Thyroid gland (tissue), 4 donors: ENCODE data around the gene UBE4B. TPM values are rescaled to one million over a fixed set of nuclear protein-coding genes. Genes with fewer than 3 reads are reported as not detected.
"Not testable (repeated sequence)": the region's sequence is repeated elsewhere in the genome, so short reads cannot be mapped to it uniquely, and the experiment has no call there.

Experiments used
- DNase-seq, 2 donors: peaks; one replicate each; pipeline ENCODE4 v3.0.0-alpha.2; 2019
- H3K27ac ChIP-seq, 3 donors: fragments of 200-600 bp; sonication (generic); 1 replicate in 2 of 3; 2 replicates in 1 of 3; pipeline ENCODE4 v1.5.1; 2016 to 2019; ENCODE audit warnings: mild to moderate bottlenecking in 1 of 3, moderate library complexity in 1 of 3
- H3K27me3 ChIP-seq: fragments of 200-600 bp; sonication (generic); one replicate; pipeline ENCODE4 v1.5.1; 2019
- H3K36me3 ChIP-seq, 2 donors: fragments of 200-600 bp; sonication (generic); one replicate each; pipeline ENCODE4 v1.5.1; 2016 to 2019
- H3K4me1 ChIP-seq, 2 donors: fragments of 200-600 bp; sonication (generic); one replicate each; pipeline ENCODE4 v1.5.1; 2017 to 2019
- H3K4me3 ChIP-seq, 3 donors: fragments of 200-600 bp; sonication (generic); replicated peaks in 1 of 3; 1 replicate in 2 of 3; 2 replicates in 1 of 3; pipeline ENCODE4 v1.5.1; 2016; ENCODE audit warnings: mild to moderate bottlenecking in 1 of 3
- H3K9me3 ChIP-seq: fragments of 200-600 bp; sonication (generic); one replicate; pipeline ENCODE4 v1.5.1; 2017
- CTCF ChIP-seq, 6 experiments: fragments of 200-600 bp in 3 of 6; fragments of 450-650 bp in 3 of 6; sonication (generic) in 3 of 6; IDR thresholded peaks; one replicate each; pipeline ENCODE4 v1.5.1; 2016 to 2019; ENCODE audit warnings: antibody characterized with exemption in 6 of 6, mild to moderate bottlenecking in 2 of 6, inconsistent platforms in 1 of 6, moderate library complexity in 1 of 6
- POLR2A ChIP-seq, 2 donors: fragments of 450-650 bp; IDR thresholded peaks; one replicate each; pipeline ENCODE4 v1.6.1; 2017; ENCODE audit warnings: antibody characterized with exemption in 2 of 2, mild to moderate bottlenecking in 2 of 2, moderate library complexity in 1 of 2
- WGBS, 2 donors: methylation state at CpG; one replicate each; pipeline ENCODE4 v1.1.5; 2017; 5-methylcytosine and 5-hydroxymethylcytosine counted together
- intact Hi-C: fragments of 100-400 bp; cut with DNase I; formaldehyde crosslinking; loops from one replicate; pipeline ENCODE4 v1.15.1; 2023
- total RNA-seq, 4 donors: library from RNA; depleted of rRNA; stranded (reverse); fragments of >200 nt; gene quantifications; one replicate each; pipeline ENCODE4 v1.2.3, GENCODE V29; 2016

Gene UBE4B
- total RNA-seq, 4 donors from 2014 or later: 64.0 to 89.0 (median 71.0) TPM

DNA sequence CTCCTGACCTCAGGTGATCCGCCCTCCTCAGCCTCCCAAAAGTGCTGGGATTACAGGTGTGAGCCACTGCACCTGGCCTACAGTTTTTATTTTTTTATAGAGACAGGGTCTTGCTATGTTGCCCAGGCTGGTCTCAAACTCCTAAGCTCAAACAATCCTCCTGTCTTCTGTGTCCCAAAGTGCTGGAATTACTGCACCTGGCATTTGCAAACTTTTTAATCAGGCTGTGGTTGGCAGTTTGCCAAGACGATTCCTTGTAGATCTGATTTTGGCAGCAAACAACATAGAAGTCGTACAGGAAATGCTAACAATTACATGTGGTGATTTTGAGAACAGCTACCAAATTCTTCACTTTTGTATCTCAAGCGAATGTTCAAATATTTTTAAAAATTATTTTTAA, 25.6 kb upstream of the UBE4B start:
- WGBS, 2 donors: 54 to 58% methylated on average over 4 of the region's 4 CpGs
- Histone ChIP-seq H3K27me3 (no peaks in the 10 kb centered on the region), H3K27ac (peak overlapping the region in 2 of 3 donors; percentile 2 to 19), H3K9me3 (no peaks in the 10 kb centered on the region), H3K36me3 (no peaks in the 10 kb centered on the region), H3K4me1 (peaks cover 4 to 17% of the 10 kb centered on the region in 2 donors), H3K4me3 (no peak overlapping the region)
- intact Hi-C loops: no loop called here
- DNase-seq: peak; percentile 56 to 71
- TF ChIP-seq POLR2A (IDR thresholded peaks at IDR 0.05): no peak
- TF ChIP-seq CTCF (IDR thresholded peaks at IDR 0.05): no peak

DNA sequence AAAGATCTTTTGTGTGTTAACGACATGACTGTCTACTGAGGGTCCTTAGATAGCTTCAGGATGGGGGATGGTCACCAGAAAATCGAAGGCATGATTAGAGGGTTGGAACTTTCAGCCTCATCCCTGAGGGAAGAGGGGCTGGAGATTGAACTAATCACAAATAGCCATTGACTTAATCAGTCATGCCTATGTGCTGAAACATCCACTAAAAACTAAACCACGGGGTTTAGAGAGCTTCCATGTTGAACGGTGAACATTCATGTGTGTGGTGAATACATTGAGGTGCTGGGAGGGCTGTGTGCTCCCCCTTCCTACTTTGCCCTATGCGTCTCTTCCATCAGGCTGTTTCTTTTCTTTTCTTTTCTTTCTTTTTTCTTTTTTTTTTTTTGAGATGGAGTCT, 18.7 kb upstream of the UBE4B start:
- TF ChIP-seq POLR2A (IDR thresholded peaks at IDR 0.05) (no peak), CTCF (IDR thresholded peaks at IDR 0.05) (no peak)
- intact Hi-C loops: no loop called here
- Histone ChIP-seq H3K4me1 (peaks cover 17 to 29% of the 10 kb centered on the region in 2 donors), H3K36me3 (no peaks in the 10 kb centered on the region), H3K27ac (peak overlapping the region; percentile 82 to 90 (median 88)), H3K27me3 (no peaks in the 10 kb centered on the region), H3K9me3 (no peaks in the 10 kb centered on the region), H3K4me3 (no peak overlapping the region)
- no peak for DNase-seq
- 73 to 90% methylated on average over 5 of the region's 5 CpGs for WGBS, 2 donors

DNA sequence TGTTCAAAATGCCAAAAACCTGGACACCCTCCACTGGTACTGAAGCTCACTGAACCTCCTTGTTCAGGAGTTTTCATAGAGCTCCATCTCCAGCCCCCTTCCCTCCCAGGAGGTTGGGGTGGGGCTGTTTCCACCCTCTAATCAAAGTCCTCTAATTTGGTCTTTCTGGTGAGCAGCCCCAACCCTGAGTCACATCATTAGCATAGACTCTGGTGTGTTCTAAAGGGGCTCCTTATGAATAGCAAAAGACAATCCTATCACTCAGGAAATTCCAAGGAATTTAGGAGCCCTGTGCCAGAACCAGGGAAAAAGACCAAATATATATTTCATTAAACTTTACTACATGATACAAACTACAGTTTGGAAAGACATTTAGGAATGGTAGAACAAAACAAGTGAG, 13.2 kb upstream of the UBE4B start:
- Histone ChIP-seq H3K9me3 (no peaks in the 10 kb centered on the region), H3K4me1 (peaks cover 17 to 24% of the 10 kb centered on the region in 2 donors), H3K27ac (no peak overlapping the region), H3K36me3 (no peaks in the 10 kb centered on the region), H3K4me3 (no peak overlapping the region), H3K27me3 (no peaks in the 10 kb centered on the region)
- no peak for DNase-seq
- intact Hi-C loops: no loop called here
- no peak for TF ChIP-seq CTCF (IDR thresholded peaks at IDR 0.05)
- TF ChIP-seq POLR2A (IDR thresholded peaks at IDR 0.05): no peak

- peaks cover 17 to 24% of the 10 kb centered on the region in 2 donors for H3K4me1 ChIP-seq
- no peak for DNase-seq
- H3K9me3 ChIP-seq: no peaks in the 10 kb centered on the region
- TF ChIP-seq CTCF (IDR thresholded peaks at IDR 0.05) (no peak), POLR2A (IDR thresholded peaks at IDR 0.05) (no peak)
- no peak overlapping the region for H3K4me3 ChIP-seq
- H3K36me3 ChIP-seq: no peaks in the 10 kb centered on the region
- WGBS, 2 donors: 85 to 99% methylated on average over 3 of the region's 3 CpGs
- no peaks in the 10 kb centered on the region for H3K27me3 ChIP-seq
- H3K27ac ChIP-seq: no peak overlapping the region
- intact Hi-C loops: no loop called here
Measured at GRCh38 chr1:10020086-10020485, 12.7 kb upstream of the UBE4B start.

- DNase-seq, H3K4me3 ChIP-seq, H3K9me3 ChIP-seq, H3K36me3 ChIP-seq, H3K27ac ChIP-seq, intact Hi-C loops, H3K27me3 ChIP-seq: not testable (repeated sequence)
- peaks cover 17 to 24% of the 10 kb centered on the region in 2 donors for H3K4me1 ChIP-seq
- 75 to 85% methylated on average over 2 of the region's 2 CpGs for WGBS, 2 donors
Measured at GRCh38 chr1:10020678-10021077, 12.1 kb upstream of the UBE4B start.

- H3K27ac ChIP-seq, H3K4me3 ChIP-seq, H3K36me3 ChIP-seq, H3K9me3 ChIP-seq, H3K27me3 ChIP-seq, intact Hi-C loops, DNase-seq: not testable (repeated sequence)
- 88 to 90% methylated on average over 4 of the region's 4 CpGs for WGBS, 2 donors
- H3K4me1 ChIP-seq: peaks cover 7 to 11% of the 10 kb centered on the region in 2 donors
Measured at GRCh38 chr1:10021992-10022391, 10.8 kb upstream of the UBE4B start.
